ENCODE measurements around the gene INSRR.

Gene INSRR

DNA sequence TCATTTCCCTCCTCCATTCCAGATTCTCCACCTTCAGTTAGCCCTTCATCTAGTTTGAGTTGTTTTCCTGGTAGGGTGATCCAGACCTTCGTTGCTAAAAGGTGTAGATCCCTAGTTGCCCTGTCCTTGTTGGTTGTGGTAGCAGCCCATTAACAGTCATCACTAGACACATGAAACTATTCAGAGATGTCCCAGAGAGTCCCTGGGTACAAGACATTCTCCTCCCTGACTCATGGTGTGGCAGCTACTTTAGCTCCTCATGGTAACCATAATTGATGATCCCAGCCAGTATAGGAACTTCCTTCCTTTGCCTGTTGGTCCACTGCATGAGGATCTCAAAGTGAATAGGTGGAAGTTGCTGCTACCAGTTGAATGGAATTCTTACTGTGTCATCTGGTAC is 36.2 kb downstream of the INSRR start:
- DNase-seq, result no peak

- DNase-seq, result peak; percentile 51
Measured at GRCh38 chr1:156821801-156822200, 37.1 kb downstream of the INSRR start.

GRCh38 chr1:156816561-156817328 is 42.2 kb downstream of the INSRR start, which contains the start of gene SH2D2A:
SH2D2A (minus strand) TSS chr1:156816848; CDS start chr1:156816708, 140 bp downstream.
- DNase-seq, result peak; percentile 94

- DNase-seq, result peak; percentile 35
Measured at GRCh38 chr1:156815961-156816422, 42.9 kb downstream of the INSRR start.

DNA sequence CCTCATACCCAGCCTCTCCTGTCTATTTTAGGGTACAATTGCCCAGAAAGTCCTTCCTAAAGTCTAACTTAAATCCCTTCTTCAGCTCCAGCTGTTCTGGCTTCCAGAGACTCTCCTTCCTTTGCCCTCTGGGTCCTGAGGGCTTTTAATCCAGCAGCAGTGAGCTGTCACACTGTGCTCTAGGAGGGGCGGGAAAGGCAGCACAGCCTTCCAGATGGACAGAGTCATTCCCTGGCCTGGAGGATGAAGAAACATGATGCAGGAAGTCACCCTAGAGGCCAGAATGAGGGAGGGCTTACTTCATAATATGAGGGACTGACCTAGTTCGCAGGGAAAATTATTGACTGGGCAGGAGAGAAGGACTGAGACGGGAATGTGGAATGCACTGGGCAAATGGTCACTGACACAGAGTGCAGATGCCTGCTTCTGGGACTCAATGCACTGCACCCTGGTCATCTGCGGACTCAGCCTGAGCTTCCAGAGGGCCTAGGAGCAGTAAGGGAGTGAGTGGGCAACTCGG is 43.5 kb downstream of the INSRR start:
- no peak for DNase-seq

- DNase-seq, result peak; percentile 61
Measured at GRCh38 chr1:156814571-156815260, 44.2 kb downstream of the INSRR start.

DNA sequence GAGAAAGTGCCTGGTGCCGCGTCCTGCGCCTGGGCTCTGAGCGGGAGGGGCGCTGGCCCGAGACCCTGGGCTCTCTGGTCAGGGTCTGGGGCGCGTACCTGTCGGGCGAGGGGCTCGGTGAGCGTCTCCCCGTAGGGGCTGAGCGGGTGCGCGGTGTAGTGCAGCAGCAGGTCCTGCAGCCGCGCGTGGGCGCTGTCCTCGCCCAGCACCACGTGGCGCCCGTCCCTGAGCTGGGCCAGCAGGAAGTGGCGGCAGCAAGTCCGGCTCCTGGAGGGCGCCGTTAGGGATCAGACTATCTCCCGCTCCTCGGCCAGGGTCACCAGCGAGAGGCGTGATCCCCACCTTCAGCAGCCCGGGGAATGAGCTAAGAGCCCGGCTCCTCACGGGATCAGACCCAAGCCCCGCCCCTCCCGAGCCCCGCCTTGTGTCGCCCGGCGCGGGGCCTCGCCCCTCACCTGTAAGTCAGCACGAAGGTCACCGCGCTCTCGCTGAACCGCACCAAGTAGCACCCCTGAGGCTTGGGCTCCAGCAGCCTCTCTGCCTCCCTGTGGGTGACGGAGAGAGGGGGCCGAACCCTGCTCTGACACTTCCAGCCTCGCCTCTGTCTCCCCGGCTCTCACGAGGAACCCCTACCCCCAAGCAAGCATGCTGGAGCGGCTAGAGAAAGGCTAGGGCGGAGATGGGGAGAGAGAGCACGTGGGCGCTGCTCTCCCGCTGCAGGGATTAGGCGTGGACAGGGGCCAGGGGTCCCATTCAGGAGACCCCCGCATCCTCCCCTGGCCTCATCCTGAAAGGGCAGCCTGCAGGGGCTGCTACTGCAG is 45.0 kb downstream of the INSRR start:
- peak; percentile 85 for DNase-seq

DNA sequence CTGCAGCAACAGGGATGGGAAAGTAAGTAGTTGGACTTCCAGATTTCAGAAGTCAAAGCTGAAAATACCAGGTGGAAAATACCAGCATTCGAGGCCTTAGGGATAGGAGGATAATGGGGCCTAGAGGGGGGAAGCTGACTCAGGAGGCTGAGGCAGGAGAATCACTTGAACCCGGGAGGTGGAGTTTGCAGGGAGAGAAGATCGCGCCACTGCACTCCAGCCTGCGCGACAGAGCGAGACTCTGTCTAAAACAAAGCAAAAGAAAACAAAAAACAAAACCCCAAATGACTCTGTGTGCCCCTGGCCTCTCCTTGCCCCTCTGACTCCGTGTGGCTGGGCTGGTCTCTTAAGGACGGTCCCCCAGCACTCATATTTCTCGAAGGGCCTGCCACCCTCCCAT is 45.6 kb downstream of the INSRR start:
- no peak for DNase-seq

- DNase-seq, result no peak
Measured at GRCh38 chr1:156812293-156812990, 46.5 kb downstream of the INSRR start.

GRCh38 chr1:156811168-156811567 is 47.7 kb downstream of the INSRR start:
- DNase-seq, result no peak

DNA sequence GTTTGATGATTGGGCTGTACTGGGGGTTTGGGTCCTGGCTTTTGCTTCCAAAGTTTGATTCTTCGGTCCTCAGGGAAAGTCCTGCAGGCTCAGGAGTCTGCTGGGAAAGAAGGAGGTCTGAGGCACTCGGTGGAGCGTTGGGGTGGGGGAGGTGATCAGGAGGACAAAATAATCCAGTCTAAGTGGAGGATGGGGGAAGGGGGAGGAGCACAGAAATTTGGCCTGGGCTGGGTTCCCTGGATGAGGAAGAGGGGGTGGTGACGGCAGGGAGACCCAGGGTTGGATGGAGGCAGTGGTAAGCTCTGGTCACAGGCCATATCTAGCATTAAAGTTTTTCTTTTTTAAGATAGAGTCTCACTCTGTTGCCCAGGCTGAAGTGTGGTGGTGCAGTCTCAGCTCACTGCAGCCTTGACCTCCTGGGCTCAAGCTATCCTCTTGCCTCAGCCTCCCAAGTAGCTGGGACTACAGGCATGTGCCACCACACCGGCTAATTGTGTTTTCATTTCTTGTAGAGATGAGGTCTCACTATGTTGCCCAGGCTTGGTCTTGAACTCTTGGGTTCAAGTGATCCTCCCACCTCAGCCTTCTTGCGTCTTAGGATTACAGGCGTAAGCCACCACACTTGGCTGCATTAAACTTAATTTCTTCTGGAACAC is 49.1 kb downstream of the INSRR start:
- DNase-seq, result no peak

GRCh38 chr1:156809281-156809680 is 49.6 kb downstream of the INSRR start:
- no peak for DNase-seq

DNA sequence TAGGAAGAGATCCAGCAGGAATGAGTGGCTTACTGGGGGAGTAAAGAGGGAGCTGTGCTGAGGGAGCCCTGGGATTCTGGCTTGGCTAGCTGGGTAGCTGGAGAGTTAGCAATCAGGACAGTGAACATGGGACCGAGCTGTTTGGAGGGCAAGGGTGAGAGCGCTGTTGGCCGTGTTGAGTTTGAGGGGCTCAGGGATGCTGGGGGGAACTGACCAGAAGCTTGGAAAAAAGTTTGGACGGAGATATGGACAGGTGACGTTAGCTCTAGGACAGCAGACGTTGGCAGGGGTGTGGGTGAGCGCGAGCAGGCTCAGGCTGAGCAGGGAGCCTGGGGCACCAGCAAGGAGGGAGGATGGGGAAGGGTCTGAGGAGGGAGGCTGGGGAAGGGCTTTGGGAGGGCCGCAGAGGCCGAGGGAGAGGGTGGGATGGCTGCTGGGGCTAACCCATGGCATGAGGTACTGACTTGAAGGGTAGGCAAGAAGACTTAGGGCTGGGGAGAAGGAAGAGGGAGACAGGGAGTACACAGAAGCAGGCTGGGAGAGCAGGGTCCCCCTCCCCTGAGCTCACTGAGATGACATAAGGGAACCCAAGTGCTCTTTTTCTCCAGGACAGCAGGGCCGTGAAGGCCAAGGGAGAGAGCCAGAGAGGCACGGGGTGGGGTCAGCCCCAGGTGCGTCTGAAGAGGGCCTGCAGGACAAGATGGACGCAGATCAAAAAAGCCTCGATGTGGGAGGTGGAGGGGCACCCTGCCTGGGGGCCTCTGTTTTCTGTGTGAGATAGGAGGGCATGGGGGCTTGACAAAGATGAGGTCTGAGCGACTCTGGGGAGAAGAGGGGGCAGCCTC is 50.5 kb downstream of the INSRR start:
- no peak for DNase-seq

DNA sequence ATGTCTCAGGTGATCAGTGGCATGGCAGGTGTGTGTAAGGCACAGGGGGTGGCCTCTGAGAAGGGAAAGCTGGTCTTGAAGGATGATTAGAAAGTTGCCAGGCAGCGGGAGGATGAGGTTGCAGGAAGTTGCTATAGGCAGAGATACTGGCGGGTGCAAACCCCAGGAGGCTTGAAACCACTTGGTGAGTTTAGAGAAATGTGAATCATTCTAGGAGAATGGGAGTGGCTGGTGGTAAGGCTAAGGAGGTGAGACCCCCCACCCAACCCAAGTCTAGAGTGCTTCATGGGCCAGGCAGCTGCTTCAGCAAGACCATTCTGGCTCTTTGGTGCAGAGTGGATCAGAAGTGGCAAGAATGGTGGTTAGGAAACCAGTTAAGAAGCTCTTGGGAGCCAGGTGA is 51.3 kb downstream of the INSRR start:
- DNase-seq, result no peak

- no peak for DNase-seq
Measured at GRCh38 chr1:156806512-156807440, 52.1 kb downstream of the INSRR start.

DNA sequence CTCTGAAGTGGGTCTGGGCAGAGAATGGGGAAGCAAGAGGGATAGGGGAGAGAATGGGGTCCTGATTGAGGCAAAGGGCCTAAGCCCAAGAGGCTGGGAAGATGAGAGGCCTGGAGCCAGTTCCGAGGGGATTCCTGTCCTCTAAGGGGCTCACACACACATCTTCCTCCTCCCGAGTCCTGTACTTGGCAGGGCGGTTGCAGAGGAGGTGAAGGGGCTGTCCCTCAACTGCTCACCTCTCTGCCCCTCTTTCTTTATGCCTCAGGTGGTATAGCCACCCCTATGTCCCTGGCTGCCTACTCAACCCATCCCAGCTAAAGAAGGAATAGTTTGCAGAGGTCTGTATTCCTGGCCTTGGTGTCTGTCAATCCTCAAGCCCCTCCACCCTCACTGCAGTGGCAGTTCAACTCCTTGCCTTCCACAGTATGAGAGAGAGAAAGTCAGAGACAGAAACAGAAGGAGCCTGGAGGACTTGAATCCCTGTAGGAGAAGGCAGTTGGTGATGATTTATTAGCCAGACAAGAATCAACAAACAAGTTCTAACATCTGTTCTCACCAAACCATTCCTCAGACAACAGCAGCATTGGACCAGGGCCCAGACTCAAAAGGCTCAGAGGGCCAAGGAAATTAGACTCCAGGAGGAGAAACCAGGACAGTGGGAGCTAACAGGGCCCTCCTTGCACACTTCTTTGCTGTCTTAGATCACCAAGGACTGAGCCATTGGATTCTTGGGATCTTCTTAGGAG is 53.0 kb downstream of the INSRR start:
- DNase-seq, result no peak

DNA sequence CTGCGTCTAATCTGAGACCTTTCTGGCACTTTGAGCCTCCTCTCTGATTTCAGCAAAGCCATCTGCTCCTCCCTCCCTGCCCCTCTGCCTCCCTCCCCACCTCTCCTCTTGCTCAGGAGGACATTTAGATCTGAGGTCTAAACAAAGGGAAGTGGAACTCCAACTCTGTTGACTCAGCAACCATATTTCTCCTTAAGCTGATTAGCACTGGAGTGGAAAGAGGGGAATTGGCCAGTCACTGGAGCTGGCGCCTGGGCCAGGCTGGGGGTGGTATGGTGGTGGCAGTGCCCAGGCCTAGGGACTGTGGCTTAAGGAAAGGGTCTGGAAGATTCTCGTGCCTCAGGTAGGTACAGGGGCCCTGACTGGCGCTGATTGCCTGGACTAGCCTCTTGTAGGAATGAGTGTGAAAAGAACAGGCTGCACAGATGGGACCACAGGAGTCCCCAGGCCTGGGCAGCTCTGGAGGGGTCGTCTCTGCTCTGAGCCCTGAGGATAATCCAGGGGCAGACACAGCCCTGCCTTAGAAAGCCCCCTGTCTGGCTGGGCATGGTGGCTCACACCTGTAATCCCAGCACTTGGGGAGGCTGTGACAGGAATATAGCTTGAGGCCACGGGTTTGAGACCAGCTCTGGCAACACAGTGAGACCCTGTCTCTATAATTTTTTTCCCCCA is 54.2 kb downstream of the INSRR start:
- DNase-seq, result no peak

- no peak for DNase-seq
Measured at GRCh38 chr1:156804026-156804425, 54.9 kb downstream of the INSRR start.
